ENCODE measurements around the gene PXDC1.

PXDC1 gene, protein sequence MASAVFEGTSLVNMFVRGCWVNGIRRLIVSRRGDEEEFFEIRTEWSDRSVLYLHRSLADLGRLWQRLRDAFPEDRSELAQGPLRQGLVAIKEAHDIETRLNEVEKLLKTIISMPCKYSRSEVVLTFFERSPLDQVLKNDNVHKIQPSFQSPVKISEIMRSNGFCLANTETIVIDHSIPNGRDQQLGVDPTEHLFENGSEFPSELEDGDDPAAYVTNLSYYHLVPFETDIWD

DNA sequence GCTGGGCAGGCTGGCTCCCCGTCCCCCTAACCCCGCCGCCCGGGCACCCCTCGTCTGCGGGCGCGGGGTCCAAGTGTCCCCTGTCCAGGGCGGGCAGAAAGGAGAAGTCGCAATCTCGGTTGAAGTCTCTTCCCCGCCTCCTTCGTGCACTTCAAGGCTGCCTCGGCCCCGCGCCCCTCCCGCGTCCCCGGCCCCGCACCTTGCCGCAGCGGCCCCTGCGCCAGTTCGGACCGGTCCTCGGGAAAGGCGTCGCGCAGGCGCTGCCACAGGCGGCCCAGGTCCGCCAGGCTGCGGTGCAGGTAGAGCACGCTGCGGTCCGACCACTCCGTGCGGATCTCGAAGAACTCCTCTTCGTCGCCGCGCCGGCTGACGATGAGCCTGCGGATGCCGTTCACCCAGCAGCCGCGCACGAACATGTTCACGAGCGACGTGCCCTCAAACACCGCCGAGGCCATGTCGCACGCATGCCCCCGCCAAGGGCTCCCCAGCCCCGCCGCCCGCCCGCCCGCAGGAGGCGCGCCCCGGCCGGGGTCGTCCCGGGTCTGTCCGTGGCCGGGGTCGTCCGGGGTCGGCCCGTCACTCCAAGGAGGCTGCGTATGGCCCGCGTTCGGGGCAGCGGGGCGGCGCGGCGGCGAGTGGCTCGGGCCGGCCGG is at the start of gene PXDC1:
Gene PXDC1 (minus strand): TSS at position 637 of the 653 bp plus-strand sequence. CDS start 182 bp downstream, at position 455.
- Histone ChIP-seq H3K9ac (peak within 1 kb of the TSS; percentile 73), H3K9me3 (no peaks in the 10 kb centered on the region), H3K36me3 (no peaks in the 10 kb centered on the region), H3K4me3 (peak within 1 kb of the TSS; percentile 80), H3K4me2 (peak within 1 kb of the TSS; percentile 94), H4K20me1 (peaks cover 38% of the 10 kb centered on the region), H3K27me3 (peaks cover 56% of the 10 kb centered on the region), H3K4me1 (peaks cover 29% of the 10 kb centered on the region), H3K27ac (peak within 1 kb of the TSS; percentile 68)
- no peak for TF ChIP-seq Cebpa-rat (IDR thresholded peaks at IDR 0.05)

GRCh38 chr6:3800850-3801591 is 49.5 kb upstream of the PXDC1 start:
- H3K4me3 ChIP-seq = no peak overlapping the region
- peak overlapping the region; percentile 65 for H3K4me2 ChIP-seq
- H3K4me1 ChIP-seq = peaks cover 53% of the 10 kb centered on the region
- H3K9me3 ChIP-seq = no peaks in the 10 kb centered on the region
- no peaks in the 10 kb centered on the region for H4K20me1 ChIP-seq
- no peak for TF ChIP-seq Cebpa-rat (IDR thresholded peaks at IDR 0.05)
- no peaks in the 10 kb centered on the region for H3K36me3 ChIP-seq
- no peak overlapping the region for H3K9ac ChIP-seq
- no peaks in the 10 kb centered on the region for H3K27me3 ChIP-seq
- peak overlapping the region; percentile 46; the same call in 1 of the 2 replicates for H3K27ac ChIP-seq

GRCh38 chr6:3799719-3800118 is 48.2 kb upstream of the PXDC1 start:
- no peaks in the 10 kb centered on the region for H4K20me1 ChIP-seq
- H3K9ac ChIP-seq = no peak overlapping the region
- TF ChIP-seq Cebpa-rat (IDR thresholded peaks at IDR 0.05) = no peak
- H3K4me1 ChIP-seq = peaks cover 53% of the 10 kb centered on the region
- H3K4me2 ChIP-seq = peak overlapping the region; percentile 65
- H3K4me3 ChIP-seq = no peak overlapping the region
- no peaks in the 10 kb centered on the region for H3K27me3 ChIP-seq
- no peaks in the 10 kb centered on the region for H3K9me3 ChIP-seq
- no peaks in the 10 kb centered on the region for H3K36me3 ChIP-seq
- no peak overlapping the region for H3K27ac ChIP-seq

DNA sequence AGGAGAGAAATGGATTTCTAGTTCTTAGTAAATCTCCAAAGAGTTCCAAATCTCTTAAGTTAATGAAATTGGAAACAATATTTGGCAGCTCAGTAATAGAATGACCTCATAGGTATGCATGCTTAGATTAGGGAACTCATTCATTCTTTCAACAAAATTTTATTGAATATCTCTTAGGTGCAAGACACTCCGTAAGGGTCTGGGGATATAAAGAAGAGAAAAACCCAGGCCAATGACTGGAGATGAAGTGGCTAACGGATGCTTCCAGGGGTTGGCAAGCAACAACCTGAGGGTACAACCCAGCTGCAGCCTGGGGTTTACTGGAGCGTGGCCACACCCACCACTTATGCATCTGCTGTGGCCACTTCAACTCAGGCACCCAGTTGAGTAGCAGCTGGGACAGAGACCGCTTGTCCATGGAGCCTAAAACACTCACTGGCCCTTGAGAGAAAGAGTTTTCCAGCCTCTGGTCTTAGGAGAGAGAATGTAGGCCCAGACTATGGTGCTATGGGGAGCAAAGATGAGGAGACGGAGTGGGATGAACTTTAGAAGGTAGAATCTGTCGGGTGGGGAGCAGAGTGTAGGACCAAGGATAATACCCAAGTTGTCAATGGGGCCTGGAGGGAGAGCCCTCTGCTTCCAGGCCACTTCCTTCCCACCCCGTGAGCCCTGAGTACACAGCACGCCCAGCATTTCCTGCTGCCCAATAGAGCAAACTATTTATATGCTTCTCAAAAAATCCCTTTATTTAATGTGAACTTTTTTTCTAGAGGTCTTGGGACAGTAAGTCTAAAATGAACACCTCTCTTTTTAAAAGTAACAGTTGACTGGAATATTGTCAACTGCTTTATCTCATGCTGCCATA is 46.8 kb upstream of the PXDC1 start:
- Histone ChIP-seq H4K20me1 (no peaks in the 10 kb centered on the region), H3K4me3 (no peak overlapping the region), H3K27me3 (no peaks in the 10 kb centered on the region), H3K27ac (peak overlapping the region; percentile 10; the same call in 1 of the 2 replicates), H3K4me1 (peaks cover 65% of the 10 kb centered on the region), H3K9me3 (no peaks in the 10 kb centered on the region), H3K9ac (0 out of 2 replicates have a peak overlapping the region, but pooled peaks have one; percentile 0), H3K4me2 (peak overlapping the region; percentile 65), H3K36me3 (no peaks in the 10 kb centered on the region)
- no peak for TF ChIP-seq Cebpa-rat (IDR thresholded peaks at IDR 0.05)

DNA sequence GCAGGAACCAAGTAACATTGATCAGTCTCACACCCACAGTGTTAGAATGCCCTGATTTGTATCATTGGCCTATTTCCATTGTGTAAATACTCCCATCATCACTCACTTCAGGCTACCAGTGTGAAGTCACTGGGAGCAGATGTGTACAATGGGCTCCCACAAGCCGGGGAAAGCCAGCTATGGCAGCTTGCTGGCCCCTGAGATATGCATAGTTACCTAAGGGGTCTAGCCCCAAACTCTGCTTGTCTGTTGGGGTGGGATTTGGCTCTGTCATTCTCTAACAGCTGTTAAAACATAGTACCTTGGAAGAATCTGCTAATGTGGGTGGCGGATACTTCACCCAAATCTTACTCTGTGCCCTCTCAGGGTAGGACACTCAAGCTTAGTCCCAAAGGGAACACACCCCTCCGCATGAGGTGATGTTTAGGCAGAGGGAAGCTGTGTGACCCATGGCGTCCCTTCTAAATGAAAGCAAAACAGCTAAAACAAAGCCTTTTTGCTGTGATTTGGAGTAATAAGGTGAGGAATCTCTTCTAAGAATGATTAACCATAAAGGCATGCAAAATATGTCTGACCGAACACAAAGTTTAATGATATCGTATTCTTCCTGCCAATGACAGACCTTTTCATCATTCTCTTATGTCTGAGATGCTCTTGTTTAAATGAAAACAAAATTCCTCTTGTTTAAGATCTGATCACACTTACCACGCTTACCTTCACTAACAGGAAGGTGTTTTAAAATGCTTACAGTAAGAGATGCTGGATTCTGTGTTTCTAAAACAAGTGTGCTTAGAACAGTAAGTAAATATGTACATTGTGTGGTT is 45.9 kb upstream of the PXDC1 start:
- Histone ChIP-seq H3K4me1 (peaks cover 65% of the 10 kb centered on the region), H3K9me3 (no peaks in the 10 kb centered on the region)

GRCh38 chr6:3796719-3797041 is 45.2 kb upstream of the PXDC1 start:
- Histone ChIP-seq H3K9me3 (no peaks in the 10 kb centered on the region), H3K27me3 (no peaks in the 10 kb centered on the region), H3K27ac (no peak overlapping the region), H3K9ac (no peak overlapping the region), H3K36me3 (no peaks in the 10 kb centered on the region), H3K4me2 (no peak overlapping the region), H3K4me1 (peaks cover 63% of the 10 kb centered on the region), H3K4me3 (no peak overlapping the region), H4K20me1 (no peaks in the 10 kb centered on the region)
- no peak for TF ChIP-seq Cebpa-rat (IDR thresholded peaks at IDR 0.05)

More for the DNA sequence above, 45.9 kb upstream of the PXDC1 start:
- H3K27ac ChIP-seq = no peak overlapping the region
- H3K36me3 ChIP-seq = no peaks in the 10 kb centered on the region
- no peak overlapping the region for H3K9ac ChIP-seq
- H3K27me3 ChIP-seq = no peaks in the 10 kb centered on the region
- peak overlapping the region; percentile 65 for H3K4me2 ChIP-seq
- no peak for TF ChIP-seq Cebpa-rat (IDR thresholded peaks at IDR 0.05)
- H3K4me3 ChIP-seq = no peak overlapping the region
- H4K20me1 ChIP-seq = no peaks in the 10 kb centered on the region

DNA sequence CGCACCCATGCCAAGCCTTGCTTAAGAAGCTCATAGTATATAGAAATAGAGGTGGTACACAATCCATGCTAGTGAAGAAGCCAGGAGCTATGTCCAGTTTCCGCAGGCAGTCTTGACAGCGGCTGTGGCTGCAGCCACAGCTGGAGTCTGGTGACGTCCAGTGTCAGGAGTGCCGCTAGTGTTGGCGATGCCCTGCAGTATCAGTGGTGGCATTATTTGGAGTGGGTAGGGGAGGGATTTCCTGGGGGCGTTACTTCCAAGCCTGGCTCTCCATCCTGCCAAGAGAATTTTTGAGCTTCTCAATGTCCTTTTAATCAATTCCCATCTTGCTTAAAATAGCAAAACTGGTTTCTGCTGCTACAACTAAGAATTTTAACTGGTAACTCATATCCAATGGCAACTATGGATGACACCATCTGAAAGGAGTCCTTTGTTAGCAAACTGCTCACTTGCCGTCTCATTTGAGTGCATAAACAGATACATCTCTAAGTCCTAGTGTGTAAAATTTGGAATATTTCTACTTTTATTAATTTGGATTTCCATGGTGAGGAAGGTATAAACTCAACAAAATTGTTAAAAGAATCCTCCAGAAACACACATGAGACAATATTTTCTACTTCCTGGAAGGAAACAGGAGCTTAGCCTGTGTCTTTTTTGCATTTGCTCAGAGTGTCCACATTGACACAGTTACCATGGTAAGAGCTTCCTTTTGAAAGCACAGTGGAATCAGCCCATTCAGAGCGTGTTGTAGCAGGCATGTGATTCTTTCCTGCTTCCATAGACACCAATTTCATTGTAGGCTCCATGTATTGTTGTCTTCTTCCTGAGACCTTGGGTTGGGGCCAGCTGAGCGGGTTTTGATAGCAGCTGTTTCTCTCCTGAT is 44.6 kb upstream of the PXDC1 start:
- H3K4me3 ChIP-seq = no peak overlapping the region
- no peak overlapping the region for H3K4me2 ChIP-seq
- H3K27me3 ChIP-seq = no peaks in the 10 kb centered on the region
- no peaks in the 10 kb centered on the region for H3K9me3 ChIP-seq
- TF ChIP-seq Cebpa-rat (IDR thresholded peaks at IDR 0.05) = no peak
- no peaks in the 10 kb centered on the region for H3K36me3 ChIP-seq
- H3K9ac ChIP-seq = no peak overlapping the region
- H4K20me1 ChIP-seq = no peaks in the 10 kb centered on the region
- peaks cover 57% of the 10 kb centered on the region for H3K4me1 ChIP-seq
- H3K27ac ChIP-seq = no peak overlapping the region

- Histone ChIP-seq H3K4me1 (peaks cover 37% of the 10 kb centered on the region), H3K27ac (no peak overlapping the region), H3K9me3 (no peaks in the 10 kb centered on the region), H3K36me3 (no peaks in the 10 kb centered on the region), H3K27me3 (no peaks in the 10 kb centered on the region), H4K20me1 (no peaks in the 10 kb centered on the region), H3K9ac (no peak overlapping the region), H3K4me3 (no peak overlapping the region), H3K4me2 (peak overlapping the region; percentile 45)
- TF ChIP-seq Cebpa-rat (IDR thresholded peaks at IDR 0.05) = no peak
These were observed 42.6 kb upstream of the PXDC1 start for GRCh38 chr6:3794092-3794491.

Measured in BLaER1 (cell line).